Stimulated activated CD4-positive, alpha-beta T cell treated with anti-CD3 and anti-CD28 coated beads, Interleukin-1b, Interleukin-23, amount 100 ng/mL, for 24 hours (primary cell): ENCODE results near the gene ATG7.
"Not testable (repeated sequence)": the region's sequence is repeated elsewhere in the genome, so short reads cannot be mapped to it uniquely, and the experiment has no call there.

Source experiments
- DNase-seq, 4 experiments: peaks; one replicate each; pipeline ENCODE4 v3.0.0-alpha.2; 2020; ENCODE audit warnings: low read depth in 4 of 4, low spot score in 1 of 4

The ATG7 gene

DNA sequence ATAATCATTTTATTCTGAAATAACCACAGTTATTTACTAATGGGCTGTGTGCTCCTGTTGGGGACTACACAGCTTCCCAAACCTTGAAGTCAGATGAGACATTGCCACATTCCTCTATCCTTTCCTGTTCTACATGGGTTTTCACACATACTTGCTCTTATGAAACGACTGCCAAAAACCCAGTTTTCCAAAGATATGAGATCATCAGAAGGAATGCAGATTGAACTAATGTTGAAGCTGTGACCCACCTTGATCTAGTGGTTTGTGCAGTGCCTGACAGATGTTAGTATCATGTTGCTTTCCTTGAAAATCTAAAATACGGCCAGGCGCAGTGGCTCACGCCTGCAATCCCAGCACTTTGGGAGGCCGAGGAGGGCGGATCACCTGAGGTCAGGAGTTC lies 226.9 kb downstream of the ATG7 start:
- no peak for DNase-seq

DNA sequence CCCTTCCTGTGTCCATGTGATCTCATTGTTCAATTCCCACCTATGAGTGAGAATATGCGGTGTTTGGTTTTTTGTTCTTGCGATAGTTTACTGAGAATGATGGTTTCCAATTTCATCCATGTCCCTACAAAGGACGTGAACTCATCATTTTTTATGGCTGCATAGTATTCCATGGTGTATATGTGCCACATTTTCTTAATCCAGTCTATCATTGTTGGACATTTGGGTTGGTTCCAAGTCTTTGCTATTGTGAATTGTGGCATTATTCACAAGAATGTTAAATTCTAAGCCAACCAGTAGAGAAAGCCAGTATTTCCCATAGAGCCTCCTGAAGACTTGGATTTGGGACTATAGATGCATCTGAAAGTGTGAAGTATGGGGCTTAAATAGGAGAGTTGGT lies 230.2 kb downstream of the ATG7 start:
- DNase-seq: not testable (repeated sequence)

- no peak for DNase-seq
Measured at GRCh38 chr3:11507719-11508118, 235.5 kb downstream of the ATG7 start.

DNA sequence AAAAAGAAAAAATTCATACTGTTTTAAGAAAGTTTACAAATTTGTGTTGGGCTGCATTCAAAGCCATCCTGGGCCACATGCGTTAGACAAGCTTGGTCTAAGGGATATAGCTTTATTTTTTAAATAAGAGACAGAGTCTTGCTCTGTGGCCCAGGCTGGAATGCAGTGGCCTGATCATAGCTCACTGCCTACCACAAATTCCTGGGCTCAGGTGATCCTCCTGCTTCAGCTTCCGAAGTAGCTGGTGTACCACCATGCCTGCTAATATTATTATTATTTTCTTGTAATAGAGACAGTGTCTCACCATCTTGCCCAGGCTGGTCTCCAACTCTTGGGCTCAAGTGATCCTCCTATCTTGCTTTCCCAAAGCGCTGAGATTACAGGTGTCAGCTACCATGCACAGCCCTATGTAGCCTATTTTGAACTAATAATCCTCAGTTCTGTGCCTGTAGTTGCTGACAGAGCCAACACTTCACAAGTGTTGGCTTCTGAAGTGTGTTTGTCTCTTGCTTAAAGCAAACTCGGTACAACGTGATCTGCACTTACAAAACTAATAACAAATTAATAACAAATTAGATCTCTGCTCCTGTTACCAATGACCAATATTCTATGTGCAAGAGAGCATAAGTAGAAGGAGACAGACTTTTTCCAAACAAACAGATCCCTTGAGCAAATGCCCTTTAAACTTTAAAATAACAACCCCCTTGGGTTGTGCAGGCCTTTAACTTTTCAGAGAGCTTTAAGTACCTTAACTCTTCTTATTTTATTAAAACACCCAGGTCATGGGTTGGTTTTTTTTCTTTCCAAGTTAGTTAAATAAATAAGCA lies 236.4 kb downstream of the ATG7 start:
- DNase-seq: no peak

DNA sequence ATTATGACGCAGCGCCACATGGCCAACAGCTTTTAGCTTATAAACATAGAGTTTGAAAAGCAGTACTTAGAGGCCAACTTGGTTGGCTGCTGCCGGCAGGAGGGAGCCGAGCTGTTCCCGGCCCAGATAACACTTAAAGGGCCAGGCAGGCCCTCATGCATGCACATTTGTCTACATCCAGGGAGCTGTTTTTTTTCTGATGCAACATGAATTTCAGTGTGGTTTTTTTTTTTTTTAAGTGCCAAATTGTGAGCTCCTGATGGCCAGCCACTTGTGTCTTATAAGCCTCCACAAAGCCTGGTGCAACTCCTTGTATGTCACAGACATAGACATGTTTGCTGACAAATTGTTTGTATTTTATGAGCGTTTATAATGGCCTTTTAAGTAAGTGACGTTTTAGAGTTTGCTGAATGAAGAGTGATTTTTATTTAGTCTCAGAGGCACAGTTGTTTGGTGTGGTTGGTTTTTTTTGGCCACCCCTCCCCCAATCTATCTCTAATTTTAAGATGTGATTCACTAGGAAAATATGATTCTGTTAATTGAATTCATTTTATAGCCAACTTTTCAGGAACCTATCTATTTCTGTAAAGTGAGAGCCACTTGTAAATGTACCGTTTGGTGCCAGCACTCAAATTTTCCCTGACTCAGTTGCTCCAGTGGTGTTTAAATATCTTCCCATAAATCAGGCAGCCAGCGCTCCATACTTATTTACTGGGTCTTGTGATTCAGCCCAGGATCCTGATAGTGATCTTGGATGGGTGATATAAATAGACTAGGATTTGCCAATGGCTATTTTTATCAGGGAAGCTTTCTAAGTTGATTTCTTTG lies 237.2 kb downstream of the ATG7 start:
- no peak for DNase-seq

DNA sequence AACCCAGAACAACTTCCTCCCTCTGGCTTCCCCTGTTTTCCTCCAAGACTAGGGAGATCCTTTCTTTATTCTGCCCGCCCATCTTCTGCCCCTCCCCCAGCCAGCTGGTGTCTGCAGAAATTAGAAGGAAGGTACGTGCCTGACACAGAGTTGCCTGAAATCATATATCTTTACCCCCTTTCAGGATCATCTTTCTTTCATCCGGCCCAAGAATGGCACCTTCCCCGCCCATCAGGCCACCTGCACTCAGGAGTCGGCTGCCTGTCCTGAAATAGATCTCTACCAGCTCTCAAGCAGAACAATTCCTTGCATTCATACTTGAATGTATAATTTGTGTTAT lies 237.8 kb downstream of the ATG7 start:
- DNase-seq: no peak

GRCh38 chr3:11510356-11510755 lies 238.2 kb downstream of the ATG7 start:
- no peak for DNase-seq

DNA sequence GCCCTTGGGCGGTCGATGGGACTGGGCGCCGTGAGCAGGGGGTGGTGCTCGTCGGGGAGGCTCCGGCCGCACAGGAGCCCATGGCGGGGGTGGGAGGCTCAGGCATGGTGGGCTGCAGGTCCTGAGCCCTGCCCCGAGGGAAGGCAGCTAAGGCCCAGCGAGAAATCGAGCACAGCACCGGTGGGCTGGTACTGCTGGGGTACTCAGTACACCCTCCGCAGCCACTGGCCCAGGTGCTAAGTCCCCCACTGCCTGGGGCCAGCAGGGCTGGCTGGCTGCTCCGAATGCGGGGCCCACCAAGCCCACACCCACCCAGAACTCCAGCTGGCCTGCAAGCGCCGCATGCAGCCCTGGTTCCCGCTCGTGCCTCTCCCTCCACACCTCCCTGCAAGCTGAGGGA lies 239.4 kb downstream of the ATG7 start:
- DNase-seq: not testable (repeated sequence)

- DNase-seq: not testable (repeated sequence)
Measured at GRCh38 chr3:11513125-11513816, 241.1 kb downstream of the ATG7 start.

GRCh38 chr3:11513817-11514135 lies 241.6 kb downstream of the ATG7 start:
- no peak for DNase-seq

DNA sequence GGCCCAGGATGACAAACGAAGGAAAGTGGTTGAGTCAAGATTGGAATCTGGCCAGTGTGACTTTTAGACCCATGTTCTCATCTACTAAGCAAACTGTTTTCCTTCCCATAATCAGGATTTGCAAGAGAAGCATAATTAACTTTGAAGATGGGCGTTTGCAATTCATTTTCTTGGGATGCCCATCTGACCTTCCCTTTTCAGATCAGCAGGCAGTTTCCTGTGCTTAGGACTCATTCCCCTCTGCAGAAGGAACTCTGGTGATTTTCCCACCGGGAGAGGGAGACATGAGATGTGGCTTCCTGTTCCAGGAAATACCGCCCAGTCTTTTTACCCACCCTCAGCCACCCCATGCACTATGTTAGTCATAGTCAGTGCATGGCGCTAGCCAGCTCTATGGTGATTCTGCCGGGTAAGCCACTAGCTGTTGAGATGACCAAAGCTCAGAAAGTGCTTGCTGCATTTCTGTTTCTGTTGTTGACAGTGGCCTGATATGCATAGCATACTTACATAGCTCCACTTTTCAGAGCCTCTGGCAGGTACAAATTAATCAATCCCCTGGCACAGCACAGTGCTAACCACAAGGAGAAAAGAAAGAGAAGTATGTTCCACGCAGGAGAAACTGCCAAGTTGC lies 242.1 kb downstream of the ATG7 start:
- DNase-seq: no peak

- DNase-seq: no peak
Measured at GRCh38 chr3:11517601-11518000, 245.4 kb downstream of the ATG7 start.

DNA sequence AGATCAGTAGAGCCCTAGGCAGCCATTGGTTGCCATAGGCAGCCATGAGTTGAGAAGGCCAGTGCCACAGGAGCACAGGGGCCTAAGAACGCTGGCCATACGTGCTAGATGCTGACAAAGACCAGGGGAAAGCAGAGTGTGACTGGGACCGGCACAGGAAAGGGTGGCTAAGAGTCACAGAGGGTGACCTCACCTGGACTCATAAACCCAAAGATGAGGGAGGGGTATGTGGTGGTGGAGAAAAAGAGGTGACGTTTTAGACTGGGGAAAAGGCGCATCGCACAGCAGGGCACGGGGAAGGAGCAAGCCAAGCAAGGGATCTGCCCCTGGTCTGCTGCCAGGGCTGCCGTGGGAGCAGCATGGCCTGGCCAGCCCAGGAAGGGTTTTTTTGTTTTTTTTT lies 249.0 kb downstream of the ATG7 start:
- no peak for DNase-seq

DNA sequence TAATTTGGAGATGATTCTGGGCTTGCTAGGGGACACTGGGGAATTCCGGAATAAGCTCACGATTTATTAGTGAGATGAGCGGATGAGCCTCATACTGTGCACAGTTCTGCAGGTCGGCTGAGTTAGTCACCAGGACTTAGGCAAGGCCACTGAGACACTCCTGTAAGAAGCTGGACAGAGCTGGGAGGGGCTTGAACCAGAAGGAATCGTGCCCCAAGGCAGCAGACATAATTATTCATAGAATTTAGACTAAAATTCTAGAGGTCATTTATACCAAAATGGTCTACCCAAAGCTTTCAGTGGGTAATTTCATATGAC lies 250.2 kb downstream of the ATG7 start:
- no peak for DNase-seq

DNA sequence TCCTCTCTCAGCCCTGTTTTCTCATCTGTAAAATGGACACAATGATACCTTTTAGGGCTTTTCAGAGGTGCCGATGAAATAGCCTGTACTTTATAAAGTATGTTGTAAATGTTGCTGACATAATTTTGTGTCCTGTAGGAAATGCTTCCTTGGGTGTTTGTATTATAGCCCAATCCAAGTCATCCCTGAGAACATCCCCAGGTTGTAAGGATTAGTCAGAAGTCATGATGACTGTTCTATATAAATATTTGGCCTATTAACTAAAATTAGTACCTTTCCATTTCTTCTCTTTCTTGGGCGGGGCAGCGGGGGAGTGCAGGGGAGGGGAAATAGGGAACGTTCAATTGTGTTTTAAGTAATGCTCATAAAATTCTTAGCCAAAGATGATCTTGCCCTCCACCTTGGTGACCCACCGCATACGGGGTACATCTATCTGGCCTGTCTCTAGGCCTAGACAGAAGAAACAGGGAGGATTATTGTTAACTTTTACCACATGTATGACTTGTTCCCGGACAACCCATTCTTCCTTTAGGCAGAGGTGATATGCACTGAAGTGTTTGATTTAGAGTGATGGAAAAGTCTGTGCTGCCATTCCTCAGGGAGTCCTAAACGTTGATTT lies 250.9 kb downstream of the ATG7 start:
- no peak for DNase-seq

GRCh38 chr3:11523572-11524101 lies 251.4 kb downstream of the ATG7 start:
- no peak for DNase-seq

DNA sequence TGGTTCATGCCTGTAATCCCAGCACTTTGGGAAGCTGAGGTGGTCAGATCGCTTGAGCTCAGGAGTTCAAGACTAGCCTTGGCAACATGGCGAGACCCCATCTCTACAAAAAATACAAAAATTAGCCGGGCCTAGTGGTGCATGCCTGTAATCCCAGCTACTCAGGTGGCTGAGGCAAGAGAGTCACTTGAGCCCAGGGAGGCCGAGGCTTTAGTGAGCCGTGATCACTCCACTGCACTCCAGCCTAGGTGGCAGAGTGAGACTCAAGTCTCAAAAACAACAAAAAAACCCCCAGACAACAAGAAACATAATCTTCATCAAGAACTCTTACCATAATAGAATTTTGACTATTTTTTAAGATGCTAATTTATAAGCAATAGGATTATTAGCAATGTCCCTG lies 253.9 kb downstream of the ATG7 start:
- DNase-seq: not testable (repeated sequence)

GRCh38 chr3:11529281-11529680 lies 257.1 kb downstream of the ATG7 start:
- DNase-seq: no peak

DNA sequence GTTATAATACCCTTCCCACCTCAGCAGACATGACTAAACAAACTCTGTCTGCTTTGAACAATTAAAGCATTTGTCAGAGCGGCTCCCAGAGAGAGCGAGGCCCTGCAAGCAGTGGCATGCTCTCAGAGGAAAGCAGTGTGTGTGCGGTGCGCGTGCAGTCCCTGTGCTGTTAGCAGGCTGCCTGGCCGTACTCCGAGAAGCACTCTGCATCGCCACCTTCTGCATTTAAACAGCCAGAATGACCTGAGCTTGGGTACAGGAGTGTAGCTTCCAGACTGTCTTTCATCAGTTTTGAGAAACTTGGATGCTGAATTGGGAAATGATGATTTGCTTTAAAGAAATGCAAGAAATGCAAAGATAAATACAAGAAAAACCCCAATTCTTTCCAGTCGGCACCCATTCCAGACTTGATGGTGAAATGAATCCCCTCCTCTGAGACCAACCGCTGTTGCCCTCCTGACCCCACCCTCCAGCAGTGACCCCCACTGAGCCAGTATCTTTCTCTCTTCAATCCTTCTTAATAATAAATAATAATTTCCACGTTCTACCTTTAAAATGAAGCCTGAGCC lies 258.0 kb downstream of the ATG7 start:
- DNase-seq: no peak

GRCh38 chr3:11532931-11533391 lies 260.8 kb downstream of the ATG7 start:
- DNase-seq: no peak
